Mammary epithelial cell (primary cell): ENCODE results near the gene MARK3.

Source experiments
- EZH2 ChIP-seq: IDR thresholded peaks from 2 replicates; pipeline ENCODE4 v1.6.1; 2012; ENCODE audit warnings: low read length, inconsistent platforms, borderline replicate concordance
- TF ChIP-seq, protein P1 (sequence below), 2 donors: IDR thresholded peaks in 1 of 2; conservative IDR thresholded peaks in 1 of 2; 2 replicates each; pipeline ENCODE4 v1.5.1; 2011 to 2012; ENCODE audit warnings: inconsistent platforms in 2 of 2, low read length in 2 of 2, mild to moderate bottlenecking in 2 of 2, control low read depth in 1 of 2, low read depth in 1 of 2; ENCODE audit not compliant: insufficient read depth in 1 of 2; ENCODE audit errors: extremely low read depth in 1 of 2

DNA sequence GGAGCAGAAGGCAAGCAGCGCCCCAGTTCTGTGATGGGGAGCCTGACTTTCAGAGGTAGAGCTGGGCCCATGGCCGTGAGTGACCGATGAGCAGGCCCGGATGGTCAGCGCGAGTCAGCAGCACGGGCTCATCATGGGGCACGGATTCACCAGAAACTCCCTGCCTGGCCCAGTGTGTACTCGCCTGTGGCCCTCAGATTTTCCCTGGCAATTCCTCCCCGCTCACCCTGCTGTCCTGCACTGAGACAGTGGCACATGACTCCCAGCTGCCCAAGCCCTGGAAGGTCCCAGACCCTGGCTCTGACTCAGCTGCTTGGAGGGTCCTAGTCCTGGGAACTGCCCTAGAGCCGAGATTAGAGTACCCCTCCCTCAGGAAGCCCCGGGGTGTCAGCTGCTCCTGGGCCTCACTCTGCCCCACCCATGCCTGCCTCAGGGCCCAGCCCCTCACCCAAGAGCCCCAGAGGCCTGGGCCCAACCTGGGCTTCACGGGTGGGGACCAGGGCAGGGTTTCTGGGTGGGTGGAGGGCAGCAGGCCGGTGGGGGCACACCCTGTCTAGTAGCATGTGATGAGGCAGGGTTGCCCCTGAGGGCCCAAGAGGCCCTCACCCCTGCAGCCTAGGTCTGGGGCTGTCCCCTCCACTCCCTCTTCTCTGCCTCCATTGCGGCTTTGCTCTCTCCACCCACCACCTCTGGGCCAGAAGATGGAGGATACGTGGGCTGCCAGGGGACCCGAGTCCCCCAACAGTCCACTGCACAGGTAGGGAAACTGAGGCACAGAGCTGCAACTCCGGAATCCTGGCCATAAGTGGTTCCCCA, 152.2 kb downstream of the MARK3 start:
- TF ChIP-seq, protein P1, sequence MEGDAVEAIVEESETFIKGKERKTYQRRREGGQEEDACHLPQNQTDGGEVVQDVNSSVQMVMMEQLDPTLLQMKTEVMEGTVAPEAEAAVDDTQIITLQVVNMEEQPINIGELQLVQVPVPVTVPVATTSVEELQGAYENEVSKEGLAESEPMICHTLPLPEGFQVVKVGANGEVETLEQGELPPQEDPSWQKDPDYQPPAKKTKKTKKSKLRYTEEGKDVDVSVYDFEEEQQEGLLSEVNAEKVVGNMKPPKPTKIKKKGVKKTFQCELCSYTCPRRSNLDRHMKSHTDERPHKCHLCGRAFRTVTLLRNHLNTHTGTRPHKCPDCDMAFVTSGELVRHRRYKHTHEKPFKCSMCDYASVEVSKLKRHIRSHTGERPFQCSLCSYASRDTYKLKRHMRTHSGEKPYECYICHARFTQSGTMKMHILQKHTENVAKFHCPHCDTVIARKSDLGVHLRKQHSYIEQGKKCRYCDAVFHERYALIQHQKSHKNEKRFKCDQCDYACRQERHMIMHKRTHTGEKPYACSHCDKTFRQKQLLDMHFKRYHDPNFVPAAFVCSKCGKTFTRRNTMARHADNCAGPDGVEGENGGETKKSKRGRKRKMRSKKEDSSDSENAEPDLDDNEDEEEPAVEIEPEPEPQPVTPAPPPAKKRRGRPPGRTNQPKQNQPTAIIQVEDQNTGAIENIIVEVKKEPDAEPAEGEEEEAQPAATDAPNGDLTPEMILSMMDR (conservative IDR thresholded peaks at IDR 0.05 in 1 of 2, IDR thresholded peaks at IDR 0.05 in 1 of 2; ENCODE audit: extremely low read depth in 1 of 2, insufficient read depth in 1 of 2, low read depth in 1 of 2, low read length in 2 of 2): no peak
- no peak for TF ChIP-seq EZH2
